Endodermal cell (in vitro differentiated cells): ENCODE measurements around the gene ADGRD1. TPM values are rescaled to one million over a fixed set of nuclear protein-coding genes. Genes with fewer than 3 reads are reported as not detected.

ENCODE experiments used
- DNase-seq: peaks from one replicate; pipeline ENCODE4 v3.0.0-alpha.2; 2017
- H3K27ac ChIP-seq: 2 replicates; pipeline ENCODE4 v1.5.1; 2013; ENCODE audit warnings: mild to moderate bottlenecking, low read depth, low read length, moderate library complexity
- H3K27me3 ChIP-seq: 2 replicates; pipeline ENCODE4 v1.6.1; 2013; ENCODE audit warnings: mild to moderate bottlenecking, low read length, moderate library complexity; ENCODE audit not compliant: insufficient read depth, control insufficient read depth, poor library complexity, severe bottlenecking
- H3K36me3 ChIP-seq: 2 replicates; pipeline ENCODE4 v1.7.0; 2013; ENCODE audit warnings: mild to moderate bottlenecking, low read length, moderate library complexity; ENCODE audit not compliant: control insufficient read depth, insufficient read depth
- H3K4me1 ChIP-seq: one replicate; pipeline ENCODE4 v1.7.0; 2013; ENCODE audit warnings: low read length; ENCODE audit not compliant: control insufficient read depth, insufficient read depth
- H3K4me3 ChIP-seq: 2 replicates; pipeline ENCODE4 v1.5.1; 2013; ENCODE audit warnings: mild to moderate bottlenecking, low read length, moderate library complexity
- H3K9ac ChIP-seq: 2 replicates; pipeline ENCODE4 v1.6.1; 2013; ENCODE audit warnings: mild to moderate bottlenecking, low read length, moderate library complexity; ENCODE audit not compliant: poor library complexity, severe bottlenecking; ENCODE audit errors: extremely low read depth
- H3K9me3 ChIP-seq: 2 replicates; pipeline ENCODE4 v1.6.1; 2013; ENCODE audit warnings: mild to moderate bottlenecking, low read length, moderate library complexity; ENCODE audit not compliant: control insufficient read depth
- H3K27ac Mint-ChIP-seq: 2 replicates; pipeline ENCODE4 v1.8.0; 2020; ENCODE audit warnings: mixed read lengths
- H3K27me3 Mint-ChIP-seq: 2 replicates; pipeline ENCODE4 v1.8.0; 2021; ENCODE audit warnings: mild to moderate bottlenecking, mixed read lengths; ENCODE audit not compliant: insufficient read depth
- H3K36me3 Mint-ChIP-seq: 2 replicates; pipeline ENCODE4 v1.8.0; 2020; ENCODE audit warnings: low read depth, mixed read lengths
- H3K4me1 Mint-ChIP-seq: 2 replicates; pipeline ENCODE4 v1.8.0; 2020; ENCODE audit warnings: mixed read lengths
- H3K4me3 Mint-ChIP-seq: 2 replicates; pipeline ENCODE4 v1.8.0; 2020; ENCODE audit warnings: mild to moderate bottlenecking, moderate library complexity, mixed read lengths
- H3K9me3 Mint-ChIP-seq: 2 replicates; pipeline ENCODE4 v1.8.0; 2020; ENCODE audit warnings: mild to moderate bottlenecking, mixed read lengths
- WGBS, 2 experiments: methylation state at CpG; one replicate each; pipeline versions ENCODE4 v1.1.5 to v1.1.7; 2013; ENCODE audit warnings: missing lambda C conversion rate in 2 of 2, mixed read lengths in 1 of 2; ENCODE audit not compliant: insufficient coverage in 1 of 2, insufficient read length in 1 of 2; 5-methylcytosine and 5-hydroxymethylcytosine counted together
- total RNA-seq, 2 donors: library from RNA; stranded (reverse); fragmentation: NEBNext Ultra II Directional in 1 of 2; extraction: Animal tissue kit (Norgen Biotek cat#: 25700) in 1 of 2; gene quantifications; 2 replicates in 1 of 2; 3 replicates in 1 of 2; pipeline ENCODE4 v1.2.1, GENCODE V29; 2021
- TF ChIP-seq, protein P1 (sequence below): fragments of 200-600 bp; sonication (generic); conservative IDR thresholded peaks from 2 replicates; pipeline ENCODE4 v1.5.0; 2021; ENCODE audit warnings: antibody characterized with exemption, mild to moderate bottlenecking

Gene ADGRD1
- total RNA-seq, 2 donors from 2014 or later = 1.3 to 2.9 TPM

- TF ChIP-seq, protein P1, sequence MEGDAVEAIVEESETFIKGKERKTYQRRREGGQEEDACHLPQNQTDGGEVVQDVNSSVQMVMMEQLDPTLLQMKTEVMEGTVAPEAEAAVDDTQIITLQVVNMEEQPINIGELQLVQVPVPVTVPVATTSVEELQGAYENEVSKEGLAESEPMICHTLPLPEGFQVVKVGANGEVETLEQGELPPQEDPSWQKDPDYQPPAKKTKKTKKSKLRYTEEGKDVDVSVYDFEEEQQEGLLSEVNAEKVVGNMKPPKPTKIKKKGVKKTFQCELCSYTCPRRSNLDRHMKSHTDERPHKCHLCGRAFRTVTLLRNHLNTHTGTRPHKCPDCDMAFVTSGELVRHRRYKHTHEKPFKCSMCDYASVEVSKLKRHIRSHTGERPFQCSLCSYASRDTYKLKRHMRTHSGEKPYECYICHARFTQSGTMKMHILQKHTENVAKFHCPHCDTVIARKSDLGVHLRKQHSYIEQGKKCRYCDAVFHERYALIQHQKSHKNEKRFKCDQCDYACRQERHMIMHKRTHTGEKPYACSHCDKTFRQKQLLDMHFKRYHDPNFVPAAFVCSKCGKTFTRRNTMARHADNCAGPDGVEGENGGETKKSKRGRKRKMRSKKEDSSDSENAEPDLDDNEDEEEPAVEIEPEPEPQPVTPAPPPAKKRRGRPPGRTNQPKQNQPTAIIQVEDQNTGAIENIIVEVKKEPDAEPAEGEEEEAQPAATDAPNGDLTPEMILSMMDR = no peak
- no peak overlapping the region for H3K4me3 Mint-ChIP-seq
- H3K9me3 Mint-ChIP-seq = no peaks in the 10 kb centered on the region
- no peak overlapping the region for H3K4me3 ChIP-seq
- peaks cover 18% of the 10 kb centered on the region for H3K4me1 ChIP-seq
- no peaks in the 10 kb centered on the region for H3K27me3 ChIP-seq
- WGBS, 2 experiments = 89 to 90% methylated on average over 3 to 5 of the region's 5 CpGs
- H3K36me3 Mint-ChIP-seq = no peaks in the 10 kb centered on the region
- no peak overlapping the region for H3K27ac ChIP-seq
- peaks cover 51% of the 10 kb centered on the region for H3K27me3 Mint-ChIP-seq
- no peaks in the 10 kb centered on the region for H3K36me3 ChIP-seq
- peaks cover 26% of the 10 kb centered on the region for H3K4me1 Mint-ChIP-seq
- DNase-seq = no peak
- no peaks in the 10 kb centered on the region for H3K9me3 ChIP-seq
- H3K27ac Mint-ChIP-seq = no peak overlapping the region
- no peak overlapping the region for H3K9ac ChIP-seq
Measured at GRCh38 chr12:131114271-131114670, 160.6 kb downstream of the ADGRD1 start.

- no peaks in the 10 kb centered on the region for H3K36me3 Mint-ChIP-seq
- Histone ChIP-seq H3K9ac (no peak overlapping the region), H3K27ac (no peak overlapping the region), H3K36me3 (no peaks in the 10 kb centered on the region), H3K9me3 (no peaks in the 10 kb centered on the region), H3K4me1 (peaks cover 18% of the 10 kb centered on the region), H3K4me3 (no peak overlapping the region), H3K27me3 (no peaks in the 10 kb centered on the region)
- no peak for DNase-seq
- H3K4me1 Mint-ChIP-seq = peaks cover 26% of the 10 kb centered on the region
- H3K27ac Mint-ChIP-seq = no peak overlapping the region
- H3K4me3 Mint-ChIP-seq = no peak overlapping the region
- TF ChIP-seq, protein P1 = no peak
- WGBS, 2 experiments = 91 to 98% methylated on average over 10 to 18 of the region's 18 CpGs
- no peaks in the 10 kb centered on the region for H3K9me3 Mint-ChIP-seq
- H3K27me3 Mint-ChIP-seq = peaks cover 52% of the 10 kb centered on the region
Measured at GRCh38 chr12:131114942-131115584, 161.4 kb downstream of the ADGRD1 start.

- TF ChIP-seq, protein P1 = no peak
- Histone ChIP-seq H3K9me3 (no peaks in the 10 kb centered on the region), H3K27me3 (no peaks in the 10 kb centered on the region), H3K4me3 (no peak overlapping the region), H3K27ac (no peak overlapping the region), H3K9ac (no peak overlapping the region), H3K36me3 (no peaks in the 10 kb centered on the region), H3K4me1 (peaks cover 18% of the 10 kb centered on the region)
- H3K27ac Mint-ChIP-seq = no peak overlapping the region
- peaks cover 26% of the 10 kb centered on the region for H3K4me1 Mint-ChIP-seq
- H3K27me3 Mint-ChIP-seq = peaks cover 53% of the 10 kb centered on the region
- H3K36me3 Mint-ChIP-seq = no peaks in the 10 kb centered on the region
- WGBS, 2 experiments = 84 to 87% methylated on average over 5 to 8 of the region's 8 CpGs
- no peak for DNase-seq
- H3K4me3 Mint-ChIP-seq = no peak overlapping the region
- no peaks in the 10 kb centered on the region for H3K9me3 Mint-ChIP-seq
Measured at GRCh38 chr12:131115766-131116467, 162.2 kb downstream of the ADGRD1 start.
